GM12801 (cell line): ENCODE results near the gene TNRC6B.

Experiments used
- CTCF ChIP-seq: IDR thresholded peaks from one replicate; pipeline ENCODE4 v1.5.1; 2011; ENCODE audit warnings: control low read depth; ENCODE audit not compliant: insufficient read length; ENCODE audit errors: extremely low read depth

Gene TNRC6B

GRCh38 chr22:40346185-40347118 lies 168.7 kb downstream of the TNRC6B start, which contains the start of gene ADSL:
TSS of gene ADSL (plus strand) at chr22:40346500. CDS start at chr22:40346559, 59 bp downstream.
- no peak for TF ChIP-seq CTCF

- TF ChIP-seq CTCF = no peak
Measured at GRCh38 chr22:40347300-40347699, 169.6 kb downstream of the TNRC6B start.

- no peak for TF ChIP-seq CTCF
Measured at GRCh38 chr22:40348025-40348658, 170.4 kb downstream of the TNRC6B start.

GRCh38 chr22:40352763-40353162 lies 175.0 kb downstream of the TNRC6B start:
- TF ChIP-seq CTCF = no peak

- no peak for TF ChIP-seq CTCF
Measured at GRCh38 chr22:40361100-40361499, 183.4 kb downstream of the TNRC6B start.

- TF ChIP-seq CTCF = no peak
Measured at GRCh38 chr22:40363059-40363458, 185.3 kb downstream of the TNRC6B start.

- TF ChIP-seq CTCF = no peak
Measured at GRCh38 chr22:40364431-40364830, 186.7 kb downstream of the TNRC6B start.
